CD4-positive, alpha-beta T cell treated with Interferon gamma for 1 hour (primary cell): ENCODE data around the gene SEPTIN5.
"Not testable (repeated sequence)": the region's sequence is repeated elsewhere in the genome, so short reads cannot be mapped to it uniquely, and the experiment has no call there.

Experiments used
- DNase-seq: peaks from one replicate; pipeline ENCODE4 v3.0.0-alpha.2; 2020

The SEPTIN5 gene

DNA sequence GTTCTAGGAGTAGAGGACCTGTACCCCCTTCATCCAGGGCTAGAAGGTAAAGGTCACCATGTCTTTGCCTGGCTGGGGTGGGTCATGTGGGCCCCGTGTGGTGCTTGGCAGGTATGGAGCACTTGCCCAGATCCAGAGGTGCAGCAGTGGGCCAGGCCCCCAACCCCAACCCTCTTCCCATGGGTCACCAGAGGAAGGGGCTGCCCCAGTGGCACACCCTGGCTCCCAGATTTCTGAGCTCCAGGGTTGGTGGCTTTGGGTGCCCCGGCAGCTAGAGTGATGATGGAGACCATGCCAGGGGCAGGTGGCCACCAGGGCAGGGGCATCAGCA, 6.7 kb downstream of the SEPTIN5 start:
- no peak for DNase-seq

DNA sequence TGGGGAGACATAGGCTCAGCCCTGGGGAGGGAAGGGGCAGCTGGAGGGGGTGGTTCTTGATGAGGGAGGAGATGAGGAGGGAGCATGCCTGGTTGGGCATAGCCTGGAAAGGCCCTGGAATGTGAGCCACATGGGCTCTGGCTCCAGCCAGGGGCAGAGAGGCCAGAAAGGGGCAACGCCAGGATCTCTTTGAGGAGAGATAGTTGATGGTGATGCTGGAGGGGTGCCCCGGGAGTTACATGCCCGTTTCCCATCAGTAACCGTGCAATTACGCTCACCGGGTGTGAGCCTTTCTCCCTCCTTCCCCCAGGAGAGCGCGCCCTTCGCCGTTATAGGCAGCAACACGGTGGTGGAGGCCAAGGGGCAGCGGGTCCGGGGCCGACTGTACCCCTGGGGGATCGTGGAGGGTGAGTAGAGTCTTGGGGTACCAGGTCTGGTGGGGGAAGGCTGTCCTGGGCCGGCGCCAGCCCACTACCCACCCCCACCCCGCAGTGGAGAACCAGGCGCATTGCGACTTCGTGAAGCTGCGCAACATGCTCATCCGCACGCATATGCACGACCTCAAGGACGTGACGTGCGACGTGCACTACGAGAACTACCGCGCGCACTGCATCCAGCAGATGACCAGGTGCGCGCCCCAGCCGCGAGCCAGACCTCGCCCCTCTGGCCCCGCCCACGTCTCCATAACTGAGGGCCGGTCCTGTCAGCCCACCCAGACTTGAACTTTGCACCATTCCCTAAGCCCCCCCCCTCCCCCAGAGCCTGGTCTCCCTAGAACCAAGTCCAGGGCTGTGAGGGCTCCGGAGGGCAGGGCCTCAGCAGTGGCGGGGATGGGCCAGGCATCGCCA, 7.3 kb downstream of the SEPTIN5 start:
- no peak for DNase-seq

DNA sequence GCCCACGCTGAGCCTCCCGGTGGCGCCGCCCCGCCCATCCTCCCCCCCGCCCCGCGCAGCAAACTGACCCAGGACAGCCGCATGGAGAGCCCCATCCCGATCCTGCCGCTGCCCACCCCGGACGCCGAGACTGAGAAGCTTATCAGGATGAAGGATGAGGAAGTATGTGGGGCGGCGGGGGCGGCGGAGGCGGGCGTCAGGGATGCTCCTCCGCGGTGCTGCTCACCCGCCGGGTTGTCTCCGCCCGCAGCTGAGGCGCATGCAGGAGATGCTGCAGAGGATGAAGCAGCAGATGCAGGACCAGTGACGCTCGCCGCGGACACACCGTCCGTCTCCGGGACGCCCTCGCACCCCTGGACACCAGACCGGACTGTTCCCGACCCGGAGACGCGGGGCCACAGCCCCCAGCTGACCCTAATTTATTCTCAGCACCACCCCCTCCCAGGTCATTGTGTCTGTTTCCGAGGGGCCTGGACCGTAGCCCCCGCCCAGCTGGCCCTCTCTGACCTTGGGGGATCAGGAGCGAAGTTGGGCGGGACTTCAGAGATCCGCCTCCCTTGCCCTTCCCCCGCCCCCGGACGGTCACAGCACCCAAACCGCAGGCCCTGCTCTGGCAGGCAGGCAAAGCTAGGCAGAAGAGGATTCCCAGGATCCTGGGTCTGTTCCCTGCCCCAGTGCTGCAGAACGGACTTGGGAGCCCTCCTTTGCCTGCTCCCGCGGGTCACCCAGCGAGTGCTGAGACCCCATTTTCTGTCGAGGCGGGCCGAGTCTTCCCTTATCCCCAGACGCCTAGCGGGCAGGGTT, 8.1 kb downstream of the SEPTIN5 start:
- no peak for DNase-seq

DNA sequence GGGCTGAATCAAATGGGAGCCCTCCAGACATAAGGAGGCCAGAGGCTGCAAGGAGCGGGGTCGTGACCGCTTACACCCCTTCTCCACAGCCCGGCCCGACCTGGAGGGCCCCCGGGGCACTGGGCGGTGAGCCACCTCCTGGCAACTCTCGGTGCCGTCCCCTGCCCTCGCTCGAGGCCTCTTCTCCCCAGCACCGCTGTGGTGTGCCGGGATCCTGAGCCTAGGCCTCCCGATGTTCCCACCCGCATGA, 8.6 kb downstream of the SEPTIN5 start:
- no peak for DNase-seq

DNA sequence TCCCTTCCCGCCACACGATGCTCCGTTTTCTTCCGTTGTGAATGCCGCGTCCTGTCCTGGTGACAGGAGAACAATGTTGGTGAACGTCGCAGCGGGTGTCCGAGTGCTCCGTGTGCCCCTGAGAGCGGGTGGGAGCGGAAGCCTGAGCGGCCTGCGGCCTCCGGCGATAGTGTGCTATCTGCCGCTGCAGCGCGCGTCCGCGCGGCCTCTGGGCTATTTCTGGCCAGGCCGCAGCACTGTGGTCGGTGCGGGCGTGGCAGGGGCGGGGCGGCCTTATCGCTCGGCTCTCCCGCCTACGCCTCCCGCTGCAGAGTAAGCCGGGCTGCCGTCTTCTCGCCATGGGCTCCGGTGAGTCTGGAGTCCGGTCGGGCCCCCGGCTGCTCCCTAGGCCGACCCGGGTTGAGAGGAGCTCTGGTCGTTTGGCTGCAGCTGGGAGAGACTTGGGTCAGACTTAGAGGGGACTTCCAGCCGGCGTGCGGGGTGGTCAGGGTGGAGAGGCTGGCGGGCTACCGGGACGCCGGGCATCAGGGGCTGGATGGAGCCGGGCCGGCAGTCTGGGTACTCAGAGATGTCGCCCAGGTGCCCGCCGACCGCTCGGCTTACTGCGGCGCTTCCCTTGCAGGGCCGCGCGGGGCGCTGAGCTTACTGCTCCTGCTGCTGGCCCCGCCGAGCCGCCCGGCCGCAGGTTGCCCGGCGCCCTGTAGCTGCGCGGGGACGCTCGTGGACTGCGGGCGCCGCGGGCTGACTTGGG, 9.1 kb downstream of the SEPTIN5 start, which contains the start of gene GP1BB:
Gene GP1BB (plus strand): TSS at position 308 of the 751 bp plus-strand sequence. CDS start 31 bp downstream, at position 339.
- no peak for DNase-seq

DNA sequence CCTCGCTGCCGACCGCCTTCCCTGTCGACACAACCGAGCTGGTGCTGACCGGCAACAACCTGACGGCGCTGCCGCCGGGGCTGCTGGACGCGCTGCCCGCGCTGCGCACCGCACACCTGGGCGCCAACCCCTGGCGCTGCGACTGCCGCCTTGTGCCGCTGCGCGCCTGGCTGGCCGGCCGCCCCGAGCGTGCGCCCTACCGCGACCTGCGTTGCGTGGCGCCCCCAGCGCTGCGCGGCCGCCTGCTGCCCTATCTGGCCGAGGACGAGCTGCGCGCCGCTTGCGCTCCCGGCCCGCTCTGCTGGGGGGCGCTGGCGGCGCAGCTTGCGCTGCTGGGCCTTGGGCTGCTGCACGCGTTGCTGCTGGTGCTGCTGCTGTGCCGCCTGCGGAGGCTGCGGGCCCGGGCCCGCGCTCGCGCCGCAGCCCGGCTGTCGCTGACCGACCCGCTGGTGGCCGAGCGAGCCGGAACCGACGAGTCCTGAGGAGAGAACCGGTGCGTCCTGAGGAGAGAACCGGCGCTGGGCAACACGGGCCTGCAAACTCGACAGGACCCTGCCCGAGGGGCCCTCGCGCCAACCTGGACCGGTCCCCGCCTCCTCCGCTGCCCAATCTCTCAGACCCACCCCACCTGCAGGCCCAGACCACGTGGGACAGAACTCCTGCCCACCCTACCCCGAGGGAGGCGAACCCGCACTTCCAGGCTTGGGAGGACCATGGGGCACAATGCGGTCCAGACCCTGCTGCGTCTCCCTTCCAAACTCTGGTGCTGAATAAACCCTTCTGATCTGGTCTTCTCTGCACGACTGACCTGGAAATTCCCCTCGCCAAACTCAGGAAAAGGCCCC, 9.9 kb downstream of the SEPTIN5 start:
- DNase-seq, result no peak

DNA sequence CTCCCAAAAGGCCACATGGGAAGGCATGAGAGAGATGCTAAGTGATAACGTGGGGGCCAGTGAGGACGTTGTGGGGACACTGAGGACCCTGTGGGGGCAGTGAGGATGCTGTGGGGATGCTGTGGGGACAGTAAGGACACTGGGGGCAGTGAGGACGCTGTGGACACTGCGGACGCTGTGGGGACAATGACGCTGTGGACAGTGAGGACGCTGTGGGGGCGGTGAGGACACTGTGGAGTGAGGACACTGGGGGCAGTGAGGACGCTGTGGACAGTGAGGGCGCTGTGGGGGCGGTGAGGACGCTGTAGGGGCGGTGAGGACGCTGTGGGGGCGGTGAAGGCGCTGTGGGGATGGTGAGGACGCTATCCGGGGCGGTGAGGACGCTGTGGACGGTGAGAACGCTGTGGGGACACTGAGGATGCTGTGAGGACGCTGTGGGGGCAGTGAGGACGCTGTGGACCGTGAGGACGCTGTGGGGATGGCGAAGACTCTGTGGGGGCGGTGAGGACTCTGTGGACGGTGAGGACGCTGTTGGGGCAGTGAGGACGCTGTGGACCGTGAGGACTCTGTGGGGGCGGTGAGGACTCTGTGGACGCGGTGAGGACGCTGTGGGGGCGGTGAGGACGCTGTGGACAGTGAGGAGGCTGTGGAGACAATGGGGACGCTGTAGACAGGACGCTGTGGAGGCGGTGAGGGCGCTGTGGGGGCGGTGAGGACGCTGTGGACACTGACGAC, 10.8 kb downstream of the SEPTIN5 start:
- no peak for DNase-seq

DNA sequence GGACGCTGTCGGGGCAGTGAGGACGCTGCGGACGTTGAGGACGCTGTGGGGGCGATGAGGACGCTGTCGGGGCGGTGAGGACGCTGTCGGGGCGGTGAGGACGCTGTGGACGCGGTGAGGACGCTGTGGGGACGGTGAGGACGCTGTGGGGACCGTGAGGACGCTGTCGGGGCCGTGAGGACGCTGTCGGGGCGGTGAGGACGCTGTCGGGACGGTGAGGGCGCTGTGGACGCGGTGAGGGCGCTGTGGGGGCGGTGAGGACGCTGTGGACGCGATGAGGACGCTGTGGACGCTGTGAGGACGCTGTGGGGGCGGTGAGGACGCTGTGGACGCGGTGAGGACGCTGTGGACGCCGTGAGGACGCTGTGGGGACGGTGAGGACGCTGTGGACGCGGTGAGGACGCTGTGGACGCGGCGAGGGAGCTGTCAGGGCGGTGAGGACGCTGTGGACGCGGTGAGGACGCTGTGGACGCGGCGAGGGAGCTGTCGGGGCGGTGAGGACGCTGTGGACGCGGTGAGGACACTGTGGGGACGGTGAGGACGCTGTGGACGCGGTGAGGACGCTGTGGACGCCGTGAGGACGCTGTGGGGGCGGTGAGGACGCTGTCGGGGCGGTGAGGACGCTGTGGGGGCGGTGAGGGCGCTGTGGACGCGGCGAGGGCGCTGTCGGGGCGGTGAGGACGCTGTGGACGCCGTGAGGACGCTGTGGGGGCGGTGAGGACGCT, 11.9 kb downstream of the SEPTIN5 start:
- DNase-seq, result not testable (repeated sequence)

DNA sequence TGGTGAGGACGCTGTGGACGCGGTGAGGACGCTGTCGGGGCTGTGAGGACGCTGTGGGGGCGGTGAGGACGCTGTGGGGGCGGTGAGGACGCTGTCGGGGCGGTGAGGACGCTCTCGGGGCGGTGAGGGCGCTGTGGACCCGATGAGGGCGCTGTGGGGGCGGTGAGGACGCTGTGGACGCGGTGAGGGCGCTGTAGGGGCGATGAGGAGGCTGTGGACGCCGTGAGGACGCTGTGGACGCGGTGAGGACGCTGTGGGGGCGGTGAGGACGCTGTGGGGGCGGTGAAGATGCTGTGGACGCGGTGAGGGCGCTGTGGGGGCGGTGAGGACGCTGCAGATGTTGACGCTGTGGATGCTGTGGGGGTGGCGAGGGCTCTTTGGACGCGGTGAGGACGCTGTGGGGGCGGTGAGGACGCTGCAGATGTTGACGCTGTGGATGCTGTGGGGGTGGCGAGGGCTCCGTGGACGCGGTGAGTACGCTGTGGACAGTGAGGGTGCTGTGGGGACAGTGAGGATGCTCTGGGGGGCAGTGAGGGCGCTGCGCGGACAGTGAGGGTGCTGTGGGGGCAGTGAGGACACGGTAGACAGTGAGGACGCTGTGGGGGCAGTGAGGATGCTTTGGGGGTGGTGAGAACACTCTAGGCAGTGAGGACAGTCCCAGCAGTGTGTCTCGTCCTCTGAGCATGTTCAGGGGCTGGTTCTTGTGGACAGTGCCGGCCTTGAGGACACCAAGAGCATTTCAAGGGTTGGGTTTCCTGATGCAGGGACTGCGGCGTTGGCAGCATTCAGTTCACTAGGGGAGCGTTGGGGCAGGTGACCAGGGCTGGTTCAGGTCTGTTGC, 13.2 kb downstream of the SEPTIN5 start:
- no peak for DNase-seq

DNA sequence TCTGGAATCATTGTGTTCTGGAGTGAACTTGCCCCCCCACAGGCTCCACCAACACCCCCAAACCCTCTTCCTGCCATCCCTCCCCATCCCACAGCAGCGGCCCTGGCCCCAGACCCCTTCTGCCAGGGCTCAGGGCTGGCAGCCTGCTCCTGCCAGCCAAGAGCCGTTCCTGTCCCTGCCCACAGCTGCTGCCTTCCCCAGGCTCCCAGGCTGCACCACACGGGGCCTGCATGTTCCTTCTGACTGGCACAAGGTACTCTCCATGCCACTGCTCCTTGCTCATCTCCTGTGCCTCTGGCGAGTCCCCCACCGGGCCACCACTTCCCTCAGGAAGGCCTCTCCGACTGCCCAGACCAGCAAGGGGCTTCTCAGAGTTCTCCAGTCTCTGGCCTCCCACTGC, 14.0 kb downstream of the SEPTIN5 start:
- DNase-seq, result no peak

DNA sequence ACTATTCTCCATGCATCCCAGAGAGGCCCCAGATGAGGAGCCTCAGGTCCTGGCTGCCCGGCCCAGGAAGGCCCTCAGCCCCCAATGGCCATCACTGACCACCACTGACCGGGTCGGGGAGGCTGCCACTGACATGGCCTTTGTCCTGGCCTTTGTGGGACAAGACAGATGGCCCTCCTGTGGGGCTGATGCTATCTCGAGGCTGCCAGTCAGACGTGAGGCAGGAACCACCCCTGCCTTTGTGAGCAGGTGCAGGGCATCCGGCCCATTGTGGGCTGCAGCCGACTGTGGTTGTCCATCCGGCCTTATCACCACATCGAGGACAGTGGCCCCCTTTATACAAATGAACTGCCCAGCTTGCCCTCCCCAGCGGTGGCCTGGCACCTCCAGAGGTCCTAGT, 14.5 kb downstream of the SEPTIN5 start:
- DNase-seq, result no peak

DNA sequence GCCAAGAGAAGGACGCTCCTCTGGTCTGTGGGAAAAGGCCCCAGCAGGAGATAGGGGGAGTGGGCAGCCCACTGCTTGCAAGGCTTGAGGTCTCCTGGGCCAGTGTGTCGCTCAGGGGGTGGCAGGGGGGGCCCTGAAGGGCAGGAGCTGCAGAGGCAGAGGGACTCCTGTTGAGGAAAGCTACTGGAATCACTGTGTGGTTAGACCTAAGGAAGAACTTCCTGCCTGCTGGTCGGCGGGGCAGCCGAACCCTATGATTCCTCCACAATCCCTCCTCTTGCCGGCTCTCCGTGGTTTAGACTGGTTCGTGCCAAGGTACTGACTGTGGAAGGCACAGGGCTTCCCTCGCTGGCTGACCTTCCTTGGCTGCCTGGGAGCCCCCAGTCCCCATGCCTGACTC, 15.2 kb downstream of the SEPTIN5 start:
- no peak for DNase-seq

DNA sequence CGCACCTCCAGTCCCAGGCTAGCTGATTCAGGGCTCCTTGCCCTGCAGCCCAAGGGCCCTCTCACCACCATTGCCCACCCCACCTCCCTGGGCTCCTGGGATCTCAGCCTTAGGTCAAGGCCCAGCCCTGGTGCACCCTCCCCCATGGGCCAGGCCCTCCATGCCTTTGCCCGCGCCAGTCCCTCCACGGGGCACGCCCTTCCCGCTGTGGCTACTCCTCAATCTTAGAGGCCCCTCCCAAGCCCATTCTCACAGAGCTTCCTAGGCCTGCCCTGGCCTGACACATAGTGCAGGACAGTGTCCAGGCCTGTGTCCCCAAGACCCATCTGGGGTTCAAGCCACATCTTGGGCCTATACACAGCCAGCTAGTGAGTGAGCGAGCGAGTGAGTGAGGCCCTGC, 15.9 kb downstream of the SEPTIN5 start:
- no peak for DNase-seq

DNA sequence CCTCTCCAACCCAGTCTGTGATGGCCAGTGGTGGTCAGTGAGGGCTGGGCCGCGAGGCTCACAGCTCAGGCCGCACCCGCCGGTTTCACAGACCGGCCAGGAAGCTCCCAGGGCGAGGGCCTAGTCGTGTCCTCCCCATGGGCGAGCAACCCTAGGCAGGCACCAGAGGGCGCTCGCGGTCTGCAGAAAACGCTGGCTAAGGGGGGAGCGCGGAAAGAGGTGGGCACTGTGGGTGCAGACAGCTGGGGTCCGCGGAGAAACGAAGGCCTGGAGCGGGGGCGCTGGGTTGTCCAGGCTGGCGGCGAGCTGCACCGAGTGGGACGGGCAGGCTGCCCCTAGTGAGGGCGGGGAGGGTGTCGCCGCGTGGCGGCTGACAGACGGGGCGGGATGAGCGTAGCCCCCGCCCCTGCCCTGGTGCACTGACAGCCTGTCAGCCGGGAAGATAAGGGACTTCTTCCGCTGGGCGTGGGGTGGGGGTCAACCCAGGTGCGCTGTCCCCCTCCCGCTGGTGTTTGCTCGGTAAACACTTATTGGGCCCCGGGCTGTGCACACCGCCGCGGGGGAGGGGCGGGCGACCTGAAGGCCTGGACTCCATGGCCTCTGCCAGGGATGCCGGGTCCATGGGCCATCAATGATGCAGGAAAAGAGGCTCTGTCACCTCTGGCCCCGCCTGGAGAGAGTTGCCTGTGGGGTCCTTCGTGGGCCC, 16.5 kb downstream of the SEPTIN5 start:
- peak; percentile 73 for DNase-seq

DNA sequence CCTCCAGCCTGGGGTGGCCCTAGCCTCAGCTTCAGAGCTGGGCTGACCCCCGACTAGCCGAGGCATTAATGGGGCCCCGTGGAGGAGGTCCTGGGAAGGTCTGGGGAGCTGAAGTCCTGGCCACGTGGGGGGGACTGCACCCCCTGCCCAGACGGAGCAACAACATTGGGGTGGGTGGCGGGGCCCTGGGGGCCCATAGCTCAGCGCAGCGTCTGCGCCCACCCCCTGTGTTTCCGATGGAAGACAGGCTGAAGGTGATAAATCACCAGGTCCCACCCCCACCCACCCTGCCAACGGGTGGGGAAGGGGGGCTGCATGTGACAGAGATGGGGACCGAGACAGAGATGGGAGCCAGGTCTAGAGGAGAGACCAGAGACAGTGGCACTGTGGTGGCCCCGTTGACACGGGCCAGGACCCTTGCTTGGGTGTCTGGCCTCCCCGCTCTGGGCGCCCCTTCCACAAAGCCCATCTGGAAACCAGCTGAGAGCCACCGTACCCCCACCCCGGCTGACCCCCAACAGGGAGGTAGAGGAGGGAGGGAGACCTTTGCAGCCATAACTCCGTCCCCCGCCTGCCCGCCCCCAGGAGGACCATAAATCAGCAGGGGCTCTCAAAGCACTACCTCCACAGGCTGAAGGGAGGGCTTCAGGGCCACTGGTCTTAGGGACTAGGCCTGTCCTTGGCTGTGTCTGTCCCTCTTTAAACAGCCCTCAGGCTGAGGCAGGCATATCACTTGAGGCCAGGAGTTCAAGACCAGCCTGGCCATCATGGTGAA, 17.2 kb downstream of the SEPTIN5 start:
- no peak for DNase-seq

DNA sequence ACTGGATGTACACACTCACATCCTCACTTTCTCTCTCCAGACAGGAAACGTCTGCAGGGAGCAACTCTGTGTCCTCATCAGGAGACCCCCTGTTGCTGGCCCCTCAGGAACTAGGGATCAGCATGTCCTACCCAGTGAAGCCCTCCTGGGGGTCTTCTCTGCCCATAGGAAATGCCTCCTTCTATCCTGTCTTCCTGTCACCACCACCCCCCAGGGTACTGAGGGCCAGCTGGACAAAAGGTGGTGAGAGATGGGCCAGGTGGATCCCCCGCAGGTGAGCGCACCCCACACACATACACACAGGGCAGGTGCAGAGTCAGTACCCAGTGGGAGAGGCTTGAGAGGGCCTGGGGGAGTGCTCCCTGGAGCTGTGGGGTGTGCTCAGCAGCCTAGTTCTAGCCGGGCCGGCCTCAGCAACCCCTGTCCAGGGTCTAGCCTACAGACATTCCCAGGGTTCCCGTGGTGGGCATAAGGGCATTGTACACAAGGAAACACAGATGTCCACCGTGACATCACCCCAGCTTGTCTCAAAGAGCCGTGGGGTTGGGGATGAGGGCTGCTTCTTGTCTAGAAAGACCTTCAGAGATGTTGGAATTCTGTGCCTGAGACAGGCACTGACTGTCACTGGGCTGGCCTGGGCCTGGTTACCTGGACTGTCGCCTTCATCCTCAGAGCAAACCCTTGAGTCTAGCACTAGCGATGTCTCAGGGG, 18.3 kb downstream of the SEPTIN5 start:
- DNase-seq, result no peak

DNA sequence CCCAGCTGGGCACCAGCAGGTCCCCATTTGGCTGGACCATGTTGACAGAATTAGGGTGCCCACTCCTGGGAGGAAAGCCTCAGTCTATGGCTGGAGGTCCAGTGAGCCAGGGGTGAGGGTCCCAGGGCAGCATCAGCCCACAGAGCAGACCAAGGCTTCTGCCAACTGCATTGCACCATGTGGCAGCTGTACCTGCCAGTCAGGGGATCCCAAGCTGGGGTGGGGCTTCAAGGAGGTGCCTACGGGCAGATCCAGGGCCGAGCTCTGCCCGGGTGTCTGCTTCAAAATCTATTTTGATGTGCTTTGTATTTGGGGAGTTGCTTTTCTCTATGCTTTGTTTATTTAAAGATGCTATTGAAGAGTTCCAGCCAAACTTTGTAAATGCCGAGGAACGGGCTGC, 19.5 kb downstream of the SEPTIN5 start:
- no peak for DNase-seq

DNA sequence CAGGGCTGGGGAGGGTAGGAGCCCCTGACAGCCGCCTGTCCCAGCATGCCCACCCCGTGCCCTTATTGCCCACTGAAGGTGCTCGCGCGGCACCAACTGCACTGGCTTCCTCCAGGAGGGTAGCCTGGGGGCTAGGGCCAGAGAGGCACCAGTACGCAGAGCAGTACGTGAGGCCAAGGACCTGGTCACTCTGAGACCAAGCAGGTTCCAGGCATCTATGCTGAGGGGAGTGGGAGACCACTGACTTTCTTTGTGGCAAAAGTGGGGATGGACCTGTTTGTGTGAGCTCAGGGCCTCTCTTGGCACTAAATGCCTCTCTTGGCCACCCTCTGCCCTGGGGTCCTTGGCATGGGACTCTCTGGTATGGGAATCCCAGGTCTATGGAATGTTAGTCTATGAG, 19.9 kb downstream of the SEPTIN5 start:
- no peak for DNase-seq
